COR-L47 (cell line): ENCODE results near the gene SERBP1.

ENCODE experiments used
- DNase-seq: peaks from one replicate; lab custom pipeline; 2025; lab: John Stamatoyannopoulos, UW

The SERBP1 gene

DNA sequence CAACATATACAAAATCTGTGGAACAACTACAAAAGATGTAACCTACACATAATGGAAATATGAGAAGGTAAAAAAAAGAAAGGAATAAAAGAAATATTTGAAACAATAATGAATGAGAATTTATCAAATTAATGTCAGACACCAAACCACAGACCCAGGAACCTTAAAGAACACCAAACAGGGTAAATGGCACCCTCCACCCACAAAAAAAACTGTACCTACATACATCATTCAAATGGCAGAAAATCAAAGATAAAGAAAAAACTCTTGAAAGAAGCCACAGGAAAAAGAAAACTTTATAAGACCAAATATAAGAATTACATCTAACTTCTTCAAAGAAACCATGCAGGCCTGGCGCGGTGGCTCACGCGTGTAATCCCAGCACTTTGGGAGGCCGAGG is 68.6 kb downstream of the SERBP1 start:
- DNase-seq = no peak

DNA sequence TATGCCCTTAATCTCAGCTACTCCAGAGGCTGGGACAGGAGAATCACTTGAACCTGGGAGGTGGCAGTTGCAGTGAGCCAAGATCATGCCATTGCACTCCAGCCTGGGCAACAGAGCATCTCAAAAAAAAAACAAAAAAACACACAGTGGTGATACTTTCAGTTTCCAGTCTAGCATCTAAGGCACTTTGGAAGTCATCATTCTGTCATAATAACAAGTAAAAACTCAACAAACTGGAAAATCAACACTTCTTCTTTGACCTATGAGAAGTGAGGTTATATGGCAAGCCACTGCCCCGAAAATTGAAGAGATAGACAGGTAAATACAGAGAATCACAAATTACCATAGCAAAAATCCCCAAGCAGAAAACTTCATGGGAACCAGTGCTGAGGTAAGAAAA is 70.6 kb downstream of the SERBP1 start:
- DNase-seq = no peak
